NB4 (cell line): Measurements from ENCODE around the gene SLC34A3.

Experiments used
- DNase-seq: peaks from one replicate; pipeline ENCODE4 v3.0.0; 2010; ENCODE audit warnings: low read depth
- H3K4me3 ChIP-seq: one replicate; pipeline ENCODE4 v1.5.1; 2011; ENCODE audit warnings: mild to moderate bottlenecking, low read depth, low read length, moderate library complexity
- CTCF ChIP-seq: IDR thresholded peaks from one replicate; pipeline ENCODE4 v1.5.1; 2012; ENCODE audit warnings: low read depth, low read length
- MYC ChIP-seq: IDR thresholded peaks from 2 replicates; pipeline ENCODE4 v1.6.1; 2011; ENCODE audit warnings: low read depth, low read length
- POLR2A ChIP-seq: IDR thresholded peaks from 2 replicates; pipeline ENCODE4 v1.6.1; 2011; ENCODE audit warnings: mild to moderate bottlenecking; ENCODE audit not compliant: insufficient read length; ENCODE audit errors: extremely low read depth
- TF ChIP-seq, protein P1 (sequence below): IDR thresholded peaks from 2 replicates; pipeline ENCODE4 v1.6.1; 2011; ENCODE audit warnings: low read depth, low read length

The SLC34A3 gene

DNA sequence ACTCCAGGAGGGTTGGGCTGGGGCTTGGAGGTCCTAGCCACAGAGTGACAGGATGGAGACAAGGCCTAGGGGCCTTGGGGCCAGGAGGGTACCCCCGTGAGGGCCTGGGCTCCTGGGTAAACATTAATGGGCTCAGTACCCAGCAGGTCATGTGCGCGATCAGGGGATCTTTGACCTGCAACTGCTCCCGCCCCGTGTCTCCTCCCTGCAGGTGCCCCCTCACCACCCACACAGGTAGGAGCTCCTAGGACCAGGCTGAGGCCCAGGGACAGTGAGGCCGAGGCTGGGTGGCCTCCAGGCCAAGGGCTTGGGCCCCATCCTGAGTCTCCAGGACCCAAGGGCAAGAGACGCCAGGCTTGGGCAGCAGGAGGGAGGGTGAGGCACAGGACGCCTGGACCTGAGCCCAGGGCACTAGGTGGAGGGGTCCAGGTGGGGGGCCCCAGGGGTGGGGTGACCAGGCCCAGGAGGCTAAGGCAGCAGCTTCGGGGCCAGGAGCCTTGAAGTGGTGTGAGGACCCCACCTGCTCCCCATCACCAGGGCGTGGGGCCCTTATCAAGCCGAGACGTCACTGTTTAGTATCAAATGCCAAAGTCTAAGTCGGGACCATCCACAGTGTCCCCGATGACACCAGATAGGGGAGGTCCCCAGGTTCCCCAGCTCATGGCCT is at the start of gene SLC34A3:
Gene SLC34A3 (plus strand): TSS at position 197 of the 667 bp plus-strand sequence. CDS start 802 bp downstream, outside the sequence.
- no peak for DNase-seq
- H3K4me3 ChIP-seq, result no peak within 1 kb of the TSS
- TF ChIP-seq MYC (no peak), CTCF (no peak), POLR2A (no peak)
- TF ChIP-seq, protein P1, sequence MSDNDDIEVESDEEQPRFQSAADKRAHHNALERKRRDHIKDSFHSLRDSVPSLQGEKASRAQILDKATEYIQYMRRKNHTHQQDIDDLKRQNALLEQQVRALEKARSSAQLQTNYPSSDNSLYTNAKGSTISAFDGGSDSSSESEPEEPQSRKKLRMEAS, result no peak

DNA sequence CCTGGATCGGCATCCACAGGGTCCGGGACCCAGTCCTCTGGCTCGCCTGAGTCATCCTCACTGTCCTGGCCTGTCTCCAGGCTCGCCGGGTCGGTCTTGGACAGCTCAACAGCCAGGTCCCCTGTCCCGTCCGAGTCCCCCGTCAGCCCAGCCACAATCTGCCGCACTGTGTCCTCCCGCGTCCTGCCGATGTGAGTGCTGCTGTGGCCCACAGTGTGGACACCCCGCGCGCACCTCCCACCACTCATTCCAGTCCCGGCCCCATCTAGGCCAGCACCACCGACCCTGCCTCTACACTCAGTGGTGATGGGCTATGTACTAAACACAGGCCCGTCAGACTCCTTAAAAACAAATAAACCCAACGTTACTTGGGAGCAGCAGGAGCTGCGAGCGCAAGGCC is 49.0 kb upstream of the SLC34A3 start:
- no peak for DNase-seq
- H3K4me3 ChIP-seq, result no peak overlapping the region

DNA sequence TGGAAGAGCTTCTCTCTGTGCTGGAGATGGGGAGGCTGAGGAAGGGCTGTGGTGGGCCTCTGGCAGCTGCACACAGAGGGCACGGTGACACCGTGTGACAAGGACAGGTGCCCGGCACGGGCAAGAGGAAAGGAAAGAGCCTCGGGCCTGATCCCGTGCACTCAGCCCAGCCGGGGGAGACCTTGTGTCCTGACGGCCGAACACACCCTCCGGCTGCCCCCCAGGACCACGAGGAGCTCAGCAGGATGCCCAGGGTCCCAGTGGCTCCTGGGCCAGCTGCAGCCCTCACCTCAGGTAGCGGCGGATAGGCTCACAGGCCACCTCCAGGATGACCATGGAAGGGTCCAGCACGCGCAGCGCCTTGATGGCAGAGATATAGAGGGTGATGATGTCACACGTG is 47.9 kb upstream of the SLC34A3 start:
- no peak for TF ChIP-seq MYC
- TF ChIP-seq, protein P1, result no peak
- no peak for TF ChIP-seq CTCF
- no peak for TF ChIP-seq POLR2A
- DNase-seq, result no peak
- no peak overlapping the region for H3K4me3 ChIP-seq

More for the DNA sequence above, 49.0 kb upstream of the SLC34A3 start:
- TF ChIP-seq MYC, result no peak
- TF ChIP-seq, protein P1, result no peak
- no peak for TF ChIP-seq POLR2A
- TF ChIP-seq CTCF, result no peak

- DNase-seq, result no peak
- TF ChIP-seq POLR2A, result no peak
- TF ChIP-seq, protein P1, result no peak
- TF ChIP-seq MYC, result no peak
- TF ChIP-seq CTCF, result no peak
Measured at GRCh38 chr9:137183980-137184595, 46.6 kb upstream of the SLC34A3 start.

GRCh38 chr9:137184881-137185660 is 45.6 kb upstream of the SLC34A3 start:
- no peak for TF ChIP-seq CTCF
- TF ChIP-seq, protein P1, result no peak
- no peak for DNase-seq
- H3K4me3 ChIP-seq, result no peak overlapping the region

More at GRCh38 chr9:137183980-137184595, 46.6 kb upstream of the SLC34A3 start:
- no peak overlapping the region for H3K4me3 ChIP-seq
